Astrocyte (in vitro differentiated cells and primary cell): ENCODE results near the gene DIAPH2.

Source experiments
- EZH2 ChIP-seq: IDR thresholded peaks from 2 replicates; pipeline ENCODE4 v1.6.1; 2012; ENCODE audit warnings: mild to moderate bottlenecking, low read length, inconsistent platforms; ENCODE audit not compliant: insufficient read depth
- TF ChIP-seq, protein P1 (sequence below): IDR thresholded peaks from 2 replicates; pipeline ENCODE4 v1.5.1; 2011; ENCODE audit warnings: low read depth, mild to moderate bottlenecking, inconsistent platforms, low read length, moderate library complexity; ENCODE audit not compliant: insufficient read depth

DNA sequence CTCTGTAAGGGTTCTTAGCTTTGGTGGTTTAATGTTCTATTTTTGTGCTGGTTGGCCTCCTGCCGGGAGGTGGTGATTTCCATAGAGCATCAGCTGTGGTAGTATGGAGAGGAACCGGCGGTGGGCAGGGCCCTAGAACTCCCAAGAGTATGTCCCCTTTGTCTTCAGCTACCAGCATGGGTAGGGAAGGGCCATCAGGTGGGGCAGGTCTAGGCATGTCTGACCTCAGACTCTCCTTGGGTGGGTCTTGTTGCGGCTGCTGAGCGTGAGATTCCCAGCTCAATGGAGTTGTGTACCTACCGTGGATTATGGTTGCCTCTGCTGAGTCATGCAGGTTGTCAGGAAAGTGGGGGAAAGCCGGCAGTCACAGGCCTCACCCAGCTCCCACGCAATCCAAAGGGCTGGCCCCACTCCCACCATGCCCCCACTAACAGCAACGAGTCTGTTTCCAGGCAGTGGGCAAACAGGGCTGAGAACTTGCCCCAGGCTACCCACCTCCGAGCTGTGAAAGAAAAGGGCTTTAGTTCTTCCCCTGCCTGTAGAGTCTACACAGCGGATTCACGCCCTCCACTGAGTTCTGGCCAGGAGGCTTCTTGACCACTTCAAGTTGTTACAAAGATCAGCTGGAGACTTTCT lies 434.9 kb downstream of the DIAPH2 start:
- TF ChIP-seq, protein P1, sequence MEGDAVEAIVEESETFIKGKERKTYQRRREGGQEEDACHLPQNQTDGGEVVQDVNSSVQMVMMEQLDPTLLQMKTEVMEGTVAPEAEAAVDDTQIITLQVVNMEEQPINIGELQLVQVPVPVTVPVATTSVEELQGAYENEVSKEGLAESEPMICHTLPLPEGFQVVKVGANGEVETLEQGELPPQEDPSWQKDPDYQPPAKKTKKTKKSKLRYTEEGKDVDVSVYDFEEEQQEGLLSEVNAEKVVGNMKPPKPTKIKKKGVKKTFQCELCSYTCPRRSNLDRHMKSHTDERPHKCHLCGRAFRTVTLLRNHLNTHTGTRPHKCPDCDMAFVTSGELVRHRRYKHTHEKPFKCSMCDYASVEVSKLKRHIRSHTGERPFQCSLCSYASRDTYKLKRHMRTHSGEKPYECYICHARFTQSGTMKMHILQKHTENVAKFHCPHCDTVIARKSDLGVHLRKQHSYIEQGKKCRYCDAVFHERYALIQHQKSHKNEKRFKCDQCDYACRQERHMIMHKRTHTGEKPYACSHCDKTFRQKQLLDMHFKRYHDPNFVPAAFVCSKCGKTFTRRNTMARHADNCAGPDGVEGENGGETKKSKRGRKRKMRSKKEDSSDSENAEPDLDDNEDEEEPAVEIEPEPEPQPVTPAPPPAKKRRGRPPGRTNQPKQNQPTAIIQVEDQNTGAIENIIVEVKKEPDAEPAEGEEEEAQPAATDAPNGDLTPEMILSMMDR = no peak
- no peak for TF ChIP-seq EZH2
